ENCODE measurements around the gene GNPTAB.

GNPTAB gene

GRCh38 chr12:101750152-101750551 is 80.6 kb downstream of the GNPTAB start:
- Histone ChIP-seq H3K27me3 (ENCODE audit: low read depth, low read length) (no peaks in the 10 kb centered on the region), H3K9me3 (ENCODE audit: insufficient read depth, low read length) (no peaks in the 10 kb centered on the region), H2AFZ (ENCODE audit: low read depth, low read length) (no peak overlapping the region), H3K4me2 (ENCODE audit: low read length) (no peak overlapping the region), H3K36me3 (replicated peaks; ENCODE audit: low read depth, low read length) (peaks cover 9% of the 10 kb centered on the region), H3K4me3 (ENCODE audit: low read length) (no peak overlapping the region), H3K9ac (ENCODE audit: low read length) (no peak overlapping the region), H3K4me1 (ENCODE audit: low read length) (no peaks in the 10 kb centered on the region), H3K79me2 (ENCODE audit: low read length) (no peaks in the 10 kb centered on the region), H3K27ac (ENCODE audit: low read length) (no peak overlapping the region), H4K20me1 (ENCODE audit: insufficient read depth, low read length) (no peaks in the 10 kb centered on the region)
- TF ChIP-seq EZH2phosphoT487 (IDR thresholded peaks at IDR 0.05; ENCODE audit: low read depth) (no peak), CTCF (IDR thresholded peaks at IDR 0.05; ENCODE audit: low read depth, low read length) (no peak)

GRCh38 chr12:101749657-101750056 is 81.1 kb downstream of the GNPTAB start:
- H3K4me2 ChIP-seq (ENCODE audit: low read length): no peak overlapping the region
- no peak overlapping the region for H3K4me3 ChIP-seq (ENCODE audit: low read length)
- TF ChIP-seq EZH2phosphoT487 (IDR thresholded peaks at IDR 0.05; ENCODE audit: low read depth): no peak
- TF ChIP-seq CTCF (IDR thresholded peaks at IDR 0.05; ENCODE audit: low read depth, low read length): no peak
- H3K27me3 ChIP-seq (ENCODE audit: low read depth, low read length): no peaks in the 10 kb centered on the region
- H4K20me1 ChIP-seq (ENCODE audit: insufficient read depth, low read length): no peaks in the 10 kb centered on the region
- H2AFZ ChIP-seq (ENCODE audit: low read depth, low read length): no peak overlapping the region
- no peak overlapping the region for H3K27ac ChIP-seq (ENCODE audit: low read length)
- peaks cover 11% of the 10 kb centered on the region for H3K36me3 ChIP-seq (replicated peaks; ENCODE audit: low read depth, low read length)
- no peak overlapping the region for H3K9ac ChIP-seq (ENCODE audit: low read length)
- H3K79me2 ChIP-seq (ENCODE audit: low read length): no peaks in the 10 kb centered on the region
- H3K9me3 ChIP-seq (ENCODE audit: insufficient read depth, low read length): no peaks in the 10 kb centered on the region
- no peaks in the 10 kb centered on the region for H3K4me1 ChIP-seq (ENCODE audit: low read length)

DNA sequence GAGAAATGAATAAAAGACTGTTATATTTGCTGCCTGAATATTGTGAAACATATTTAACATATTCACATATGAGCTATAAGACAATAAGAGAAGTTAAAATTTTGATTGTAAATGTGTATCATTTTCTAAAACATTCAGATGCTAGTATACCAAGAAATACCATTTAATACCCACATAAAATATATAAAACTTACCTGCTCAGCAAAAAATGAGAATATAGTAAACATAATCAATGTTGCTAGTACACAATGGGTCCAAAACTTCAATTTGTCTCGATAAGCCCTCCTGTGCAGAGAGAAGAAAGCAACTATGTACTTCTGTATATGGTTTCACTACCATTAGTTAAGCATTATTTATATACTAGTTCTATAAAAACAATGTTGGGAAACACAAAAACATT is 81.9 kb downstream of the GNPTAB start:
- no peak for TF ChIP-seq CTCF (IDR thresholded peaks at IDR 0.05; ENCODE audit: low read depth, low read length)
- TF ChIP-seq EZH2phosphoT487 (IDR thresholded peaks at IDR 0.05; ENCODE audit: low read depth): no peak
- no peak overlapping the region for H3K27ac ChIP-seq (ENCODE audit: low read length)
- no peaks in the 10 kb centered on the region for H3K4me1 ChIP-seq (ENCODE audit: low read length)
- H3K4me2 ChIP-seq (ENCODE audit: low read length): no peak overlapping the region
- H3K36me3 ChIP-seq (replicated peaks; ENCODE audit: low read depth, low read length): peaks cover 11% of the 10 kb centered on the region
- no peaks in the 10 kb centered on the region for H4K20me1 ChIP-seq (ENCODE audit: insufficient read depth, low read length)
- no peak overlapping the region for H2AFZ ChIP-seq (ENCODE audit: low read depth, low read length)
- no peaks in the 10 kb centered on the region for H3K27me3 ChIP-seq (ENCODE audit: low read depth, low read length)
- H3K4me3 ChIP-seq (ENCODE audit: low read length): no peak overlapping the region
- no peak overlapping the region for H3K9ac ChIP-seq (ENCODE audit: low read length)
- H3K79me2 ChIP-seq (ENCODE audit: low read length): no peaks in the 10 kb centered on the region
- H3K9me3 ChIP-seq (ENCODE audit: insufficient read depth, low read length): no peaks in the 10 kb centered on the region

GRCh38 chr12:101747697-101748096 is 83.1 kb downstream of the GNPTAB start:
- Histone ChIP-seq H3K27me3 (ENCODE audit: low read depth, low read length) (no peaks in the 10 kb centered on the region), H3K4me3 (ENCODE audit: low read length) (no peak overlapping the region), H3K4me1 (ENCODE audit: low read length) (no peaks in the 10 kb centered on the region), H3K79me2 (ENCODE audit: low read length) (no peaks in the 10 kb centered on the region), H3K9me3 (ENCODE audit: insufficient read depth, low read length) (no peaks in the 10 kb centered on the region), H3K4me2 (ENCODE audit: low read length) (no peak overlapping the region), H3K9ac (ENCODE audit: low read length) (no peak overlapping the region), H4K20me1 (ENCODE audit: insufficient read depth, low read length) (no peaks in the 10 kb centered on the region), H3K36me3 (replicated peaks; ENCODE audit: low read depth, low read length) (peaks cover 11% of the 10 kb centered on the region), H2AFZ (ENCODE audit: low read depth, low read length) (no peak overlapping the region), H3K27ac (ENCODE audit: low read length) (no peak overlapping the region)
- no peak for TF ChIP-seq CTCF (IDR thresholded peaks at IDR 0.05; ENCODE audit: low read depth, low read length)
- no peak for TF ChIP-seq EZH2phosphoT487 (IDR thresholded peaks at IDR 0.05; ENCODE audit: low read depth)
